Neutrophil (primary cell): ENCODE measurements around the gene NR6A1.

ENCODE experiments used
- H3K27ac ChIP-seq: fragments of 200-600 bp; sonication (generic); 2 replicates; pipeline ENCODE4 v1.5.1; 2016; ENCODE audit warnings: mild to moderate bottlenecking, moderate library complexity
- H3K27me3 ChIP-seq: fragments of 200-600 bp; sonication (generic); 2 replicates; pipeline ENCODE4 v1.6.0; 2016; ENCODE audit warnings: mild to moderate bottlenecking
- H3K36me3 ChIP-seq: fragments of 200-600 bp; sonication (generic); 2 replicates; pipeline ENCODE4 v1.5.1; 2017
- H3K4me1 ChIP-seq, 2 experiments: fragments of 200-600 bp in 1 of 2; sonication (generic) in 1 of 2; 1 replicate in 1 of 2; 2 replicates in 1 of 2; pipeline versions ENCODE4 v1.5.1 to v1.6.1; 2013 to 2016; ENCODE audit warnings: low read depth in 1 of 2, low read length in 1 of 2, mild to moderate bottlenecking in 1 of 2, moderate library complexity in 1 of 2; ENCODE audit not compliant: control insufficient read depth in 1 of 2, insufficient read depth in 1 of 2
- H3K4me3 ChIP-seq, 2 experiments: fragments of 200-600 bp in 1 of 2; sonication (generic) in 1 of 2; 1 replicate in 1 of 2; 2 replicates in 1 of 2; pipeline ENCODE4 v1.5.1; 2013 to 2016; ENCODE audit warnings: low read depth in 1 of 2, low read length in 1 of 2, mild to moderate bottlenecking in 1 of 2, moderate library complexity in 1 of 2
- H3K9me3 ChIP-seq: fragments of 200-600 bp; sonication (generic); 2 replicates; pipeline ENCODE4 v1.5.1; 2016
- TF ChIP-seq, protein P1 (sequence below): fragments of 200-600 bp; sonication (generic); IDR thresholded peaks from 2 replicates; pipeline ENCODE4 v1.5.1; 2016; ENCODE audit warnings: antibody characterized with exemption

The NR6A1 gene

DNA sequence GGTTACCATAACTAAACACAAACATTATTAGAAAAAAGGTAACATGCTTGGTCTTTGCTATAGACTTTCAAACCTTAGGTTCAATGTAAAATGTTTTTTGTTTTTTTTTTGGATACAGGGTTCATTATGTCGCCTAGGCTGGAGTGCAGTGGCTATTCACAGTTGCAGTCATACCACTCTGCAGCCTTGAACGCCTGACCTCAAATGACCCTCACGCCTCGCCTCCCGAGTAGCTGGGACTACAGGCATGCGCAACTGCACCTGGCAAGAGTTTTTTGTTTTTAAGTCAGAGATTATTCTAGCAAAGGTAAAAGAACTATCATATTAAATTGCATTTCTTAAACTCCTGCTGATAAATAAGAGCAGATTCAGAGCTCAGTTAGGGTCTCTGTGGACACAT is 208.8 kb downstream of the NR6A1 start:
- no peaks in the 10 kb centered on the region for H3K36me3 ChIP-seq
- H3K27ac ChIP-seq: no peak overlapping the region
- TF ChIP-seq, protein P1, sequence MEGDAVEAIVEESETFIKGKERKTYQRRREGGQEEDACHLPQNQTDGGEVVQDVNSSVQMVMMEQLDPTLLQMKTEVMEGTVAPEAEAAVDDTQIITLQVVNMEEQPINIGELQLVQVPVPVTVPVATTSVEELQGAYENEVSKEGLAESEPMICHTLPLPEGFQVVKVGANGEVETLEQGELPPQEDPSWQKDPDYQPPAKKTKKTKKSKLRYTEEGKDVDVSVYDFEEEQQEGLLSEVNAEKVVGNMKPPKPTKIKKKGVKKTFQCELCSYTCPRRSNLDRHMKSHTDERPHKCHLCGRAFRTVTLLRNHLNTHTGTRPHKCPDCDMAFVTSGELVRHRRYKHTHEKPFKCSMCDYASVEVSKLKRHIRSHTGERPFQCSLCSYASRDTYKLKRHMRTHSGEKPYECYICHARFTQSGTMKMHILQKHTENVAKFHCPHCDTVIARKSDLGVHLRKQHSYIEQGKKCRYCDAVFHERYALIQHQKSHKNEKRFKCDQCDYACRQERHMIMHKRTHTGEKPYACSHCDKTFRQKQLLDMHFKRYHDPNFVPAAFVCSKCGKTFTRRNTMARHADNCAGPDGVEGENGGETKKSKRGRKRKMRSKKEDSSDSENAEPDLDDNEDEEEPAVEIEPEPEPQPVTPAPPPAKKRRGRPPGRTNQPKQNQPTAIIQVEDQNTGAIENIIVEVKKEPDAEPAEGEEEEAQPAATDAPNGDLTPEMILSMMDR: no peak
- no peaks in the 10 kb centered on the region for H3K27me3 ChIP-seq
- H3K4me1 ChIP-seq: peaks cover 6 to 8% of the 10 kb centered on the region in 2 experiments
- no peaks in the 10 kb centered on the region for H3K9me3 ChIP-seq
- H3K4me3 ChIP-seq: no peak overlapping the region

DNA sequence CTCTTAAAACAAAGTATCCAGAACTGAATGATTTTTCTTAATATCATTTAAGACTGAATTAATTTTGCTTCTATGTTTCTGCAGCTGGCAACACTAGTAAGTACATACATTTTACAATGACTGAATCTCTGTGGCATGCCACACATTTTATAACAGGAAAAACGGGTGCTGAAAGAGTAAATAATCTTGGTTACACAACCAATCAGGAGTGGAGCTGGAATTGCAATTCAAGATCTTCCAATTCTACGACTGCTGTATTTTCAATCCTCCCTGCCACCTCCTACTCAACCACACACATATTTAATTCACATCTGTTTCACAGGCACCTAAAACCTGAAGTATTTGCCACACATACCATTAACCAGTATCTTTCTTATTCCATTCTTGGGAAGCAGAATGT is 211.2 kb downstream of the NR6A1 start:
- no peak overlapping the region for H3K27ac ChIP-seq
- H3K4me1 ChIP-seq: no peaks in the 10 kb centered on the region
- H3K4me3 ChIP-seq: no peak overlapping the region
- H3K27me3 ChIP-seq: no peaks in the 10 kb centered on the region
- H3K9me3 ChIP-seq: no peaks in the 10 kb centered on the region
- no peaks in the 10 kb centered on the region for H3K36me3 ChIP-seq
- TF ChIP-seq, protein P1: no peak

DNA sequence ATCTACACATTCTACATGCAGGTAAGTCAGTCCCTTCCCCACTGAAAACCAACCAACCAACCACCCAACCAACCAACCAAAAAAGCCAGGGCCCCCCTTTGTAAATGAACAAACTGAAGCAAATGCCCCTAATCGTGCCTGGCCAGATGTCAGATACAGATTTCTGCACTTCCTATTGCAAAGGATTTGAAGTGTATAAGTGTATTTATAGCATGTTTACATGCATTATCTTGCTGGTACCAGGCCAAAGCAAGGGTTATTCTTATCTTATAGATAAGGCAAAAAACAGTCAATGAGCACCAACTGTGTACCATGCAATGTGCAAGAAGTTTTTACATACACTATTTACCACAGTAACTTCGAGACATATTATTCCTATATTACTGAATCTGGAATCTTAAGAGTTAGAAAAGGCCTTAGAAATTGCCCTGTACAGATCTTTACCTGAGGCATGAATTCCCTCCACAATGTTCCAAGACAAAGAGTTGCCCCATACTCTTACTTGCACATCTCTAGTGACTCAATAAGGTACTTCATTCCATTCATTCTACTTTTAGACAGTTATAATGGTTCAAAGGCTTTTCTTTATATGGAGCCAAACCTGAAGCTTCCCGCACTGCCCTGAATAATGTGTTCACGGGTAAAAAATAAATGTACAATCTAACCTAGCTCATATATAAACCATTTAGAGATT is 212.2 kb downstream of the NR6A1 start:
- Histone ChIP-seq H3K4me3 (no peak overlapping the region), H3K36me3 (peaks cover 5% of the 10 kb centered on the region), H3K27ac (no peak overlapping the region), H3K9me3 (no peaks in the 10 kb centered on the region), H3K27me3 (no peaks in the 10 kb centered on the region), H3K4me1 (no peaks in the 10 kb centered on the region)
- TF ChIP-seq, protein P1: no peak

DNA sequence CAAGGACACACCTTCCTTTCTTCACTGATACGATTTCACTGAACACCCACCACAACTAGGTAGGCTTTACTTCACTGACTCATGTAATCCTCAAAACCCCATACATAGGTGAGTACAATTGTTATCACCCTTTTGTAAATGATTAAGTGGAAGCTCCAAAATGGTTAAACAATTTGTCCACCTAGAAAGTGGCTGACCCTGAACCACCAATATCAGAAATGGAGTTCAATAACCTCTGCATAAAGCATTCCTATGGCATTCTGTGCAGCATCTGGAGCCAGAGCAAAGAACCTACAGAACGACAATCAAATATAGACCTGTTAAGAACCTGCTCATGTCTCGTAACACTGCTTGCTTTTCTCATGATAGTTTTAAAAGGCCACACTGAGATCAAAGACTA is 213.2 kb downstream of the NR6A1 start:
- H3K4me1 ChIP-seq: no peaks in the 10 kb centered on the region
- no peak overlapping the region for H3K27ac ChIP-seq
- no peak overlapping the region for H3K4me3 ChIP-seq
- H3K27me3 ChIP-seq: no peaks in the 10 kb centered on the region
- H3K9me3 ChIP-seq: no peaks in the 10 kb centered on the region
- peaks cover 10% of the 10 kb centered on the region for H3K36me3 ChIP-seq
- TF ChIP-seq, protein P1: no peak

DNA sequence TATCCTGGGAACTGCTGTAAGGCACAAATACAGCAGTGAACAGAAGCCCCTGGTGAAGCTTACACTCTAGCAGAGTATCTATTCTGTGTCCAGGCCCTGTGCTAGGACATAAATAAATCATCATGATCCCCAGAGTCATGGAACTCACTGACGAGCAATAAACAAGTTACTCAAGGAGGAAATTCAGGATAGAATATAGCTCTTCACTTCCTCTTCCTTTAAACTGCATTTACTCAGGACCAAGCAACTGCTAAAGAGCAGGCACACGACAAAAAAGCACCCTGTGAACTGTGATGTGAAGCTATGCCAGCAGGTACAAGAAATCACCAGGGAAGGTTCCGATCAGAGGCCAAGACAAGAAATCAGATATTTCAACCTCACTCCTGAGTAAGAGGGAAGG is 216.1 kb downstream of the NR6A1 start:
- Histone ChIP-seq H3K27ac (no peak overlapping the region), H3K27me3 (no peaks in the 10 kb centered on the region), H3K4me1 (no peaks in the 10 kb centered on the region), H3K4me3 (no peak overlapping the region), H3K36me3 (peaks cover 22% of the 10 kb centered on the region), H3K9me3 (no peaks in the 10 kb centered on the region)
- TF ChIP-seq, protein P1: no peak
